HG03439 (cell line): ENCODE results near the gene INPP4A.

Source experiments
- ATAC-seq: cut with Tn5 transposase; IDR thresholded peaks from one replicate; pipeline ENCODE4 v1.9.1; 2021; ENCODE audit warnings: mild to moderate bottlenecking, moderate library complexity; ENCODE audit not compliant: unreplicated experiment

INPP4A gene

DNA sequence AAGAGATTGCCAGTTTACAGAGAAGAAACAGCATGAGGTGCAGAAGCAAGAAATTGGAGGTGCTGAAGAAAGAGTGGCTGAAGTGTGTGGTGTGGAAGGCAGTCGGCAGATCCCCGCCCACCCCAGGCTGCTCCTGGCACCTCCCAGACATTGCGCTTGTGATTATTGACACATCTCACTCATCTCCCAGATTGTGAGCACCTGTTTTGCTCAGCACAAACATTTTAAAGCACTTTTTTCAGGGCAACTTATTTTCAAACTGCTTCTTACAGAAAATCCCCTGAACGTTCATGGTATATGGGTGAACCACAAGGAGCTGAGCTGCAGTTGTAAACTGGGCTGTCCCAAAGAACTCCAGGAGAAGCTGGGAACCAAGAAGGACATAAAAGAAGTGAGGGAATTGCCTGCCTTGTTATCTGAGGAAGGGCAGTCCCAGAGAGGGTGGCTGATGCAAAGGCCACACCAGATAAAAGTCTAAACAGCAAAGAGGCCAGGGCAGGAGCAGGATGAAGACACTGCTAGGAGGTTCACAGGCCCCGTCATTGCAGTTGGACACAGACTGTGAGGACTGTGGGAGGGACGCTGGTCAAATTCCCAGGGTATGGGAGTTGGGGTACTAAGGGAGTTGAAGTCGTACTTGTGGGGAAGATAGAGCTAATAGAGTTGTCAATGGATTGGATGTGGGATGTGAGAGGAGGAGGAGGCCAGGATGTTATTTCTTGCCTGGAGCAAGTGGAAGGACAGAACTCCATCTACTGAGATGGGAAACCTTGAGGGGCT is 65.1 kb downstream of the INPP4A start:
- no peak for ATAC-seq

DNA sequence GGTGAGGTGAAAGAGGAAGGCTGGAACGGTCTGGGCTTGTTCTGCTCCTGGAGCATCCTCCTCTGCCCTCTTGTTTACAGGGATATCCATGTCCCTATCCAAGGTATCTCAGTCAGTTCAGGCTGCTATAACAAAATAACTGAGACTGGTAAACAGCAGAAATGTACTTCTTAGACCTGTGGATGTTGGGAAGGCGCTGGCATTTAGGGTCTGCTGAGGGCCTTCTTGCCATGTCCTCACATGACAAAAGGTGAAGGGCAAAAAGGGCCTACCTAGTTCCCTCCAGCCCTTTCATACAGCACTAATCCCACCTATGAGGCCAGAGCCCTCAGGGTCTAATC is 65.6 kb downstream of the INPP4A start:
- ATAC-seq, result no peak

DNA sequence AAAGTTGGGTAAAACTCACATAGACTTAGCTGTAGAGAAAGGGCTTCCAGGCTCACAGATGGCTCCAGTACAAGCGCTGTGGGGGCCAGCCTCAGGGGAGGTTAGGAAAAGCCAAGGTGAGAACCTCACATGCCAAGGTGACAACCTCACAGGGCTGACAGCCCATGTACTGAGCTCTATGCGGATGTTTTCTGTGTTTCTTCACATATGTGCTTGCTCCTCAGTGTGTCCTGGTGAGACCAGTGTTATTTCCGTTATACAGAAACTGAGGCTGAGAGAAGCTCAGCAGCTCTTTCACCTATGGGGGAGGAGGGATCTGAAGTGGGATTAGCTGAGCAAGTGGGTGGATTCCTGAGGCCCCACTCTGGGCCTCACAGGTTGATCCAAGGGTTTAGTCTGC is 67.3 kb downstream of the INPP4A start:
- no peak for ATAC-seq

DNA sequence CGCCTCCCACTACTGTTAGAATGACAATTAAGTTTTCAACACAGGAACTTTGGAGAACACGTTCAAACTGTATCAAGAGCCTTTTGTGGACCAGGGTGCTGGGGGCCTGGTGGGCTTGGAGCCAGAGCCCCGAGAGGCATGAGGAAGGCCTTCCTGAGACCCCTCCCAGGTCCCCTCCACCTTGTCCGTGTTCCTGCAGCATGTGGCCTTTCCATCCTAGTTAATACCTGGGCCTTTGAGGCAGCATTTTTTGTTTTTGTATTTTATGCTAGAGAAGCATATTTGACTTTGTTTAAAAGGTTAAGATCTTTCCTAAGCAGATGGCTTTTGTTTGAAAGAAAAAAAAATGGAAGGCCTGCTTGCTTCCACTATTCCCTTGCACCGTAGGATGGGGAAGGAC is 68.0 kb downstream of the INPP4A start:
- no peak for ATAC-seq

DNA sequence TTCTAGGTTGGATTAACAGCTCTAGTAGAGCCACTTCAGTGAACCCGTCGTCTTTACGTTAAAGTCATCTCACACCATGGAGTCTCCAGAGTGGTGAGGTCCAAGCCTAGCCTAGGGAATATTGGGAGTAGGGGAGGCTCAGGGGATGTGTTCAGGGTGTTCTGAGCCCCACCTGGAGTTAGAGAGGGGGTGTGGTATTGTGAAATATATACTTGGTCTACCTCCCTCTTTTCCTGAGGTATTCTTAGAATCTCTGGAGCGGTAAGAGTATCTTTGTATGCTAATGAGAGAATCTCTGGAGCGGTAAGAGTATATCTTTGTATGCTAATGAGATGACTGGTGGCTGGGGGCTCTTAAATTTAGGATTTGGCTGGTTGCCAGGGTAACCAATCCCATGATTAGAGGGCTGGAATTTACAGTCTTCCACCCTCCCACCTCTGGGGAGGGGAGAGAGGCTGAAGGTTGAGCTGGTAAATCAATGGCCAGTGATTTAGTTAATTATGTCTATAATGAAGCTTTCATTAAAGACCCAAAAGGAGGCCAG is 69.5 kb downstream of the INPP4A start:
- no peak for ATAC-seq

DNA sequence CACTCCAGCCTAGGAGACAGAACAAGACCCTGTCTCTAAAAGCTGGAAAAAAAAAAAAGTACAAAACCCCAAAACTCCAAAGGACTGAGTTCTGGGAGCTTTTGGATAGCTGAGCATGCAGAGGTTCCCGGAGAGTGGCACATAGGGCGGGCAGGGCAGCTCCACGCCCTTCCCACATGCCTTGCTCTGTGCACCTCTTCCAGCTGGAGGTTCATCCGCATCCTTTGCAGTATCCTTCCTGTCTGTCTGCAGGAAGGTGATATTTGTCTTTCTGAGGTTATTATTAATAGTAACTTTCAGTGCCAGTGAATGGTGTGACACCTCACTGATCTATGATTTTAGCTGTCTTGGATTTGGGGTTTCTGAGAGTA is 70.2 kb downstream of the INPP4A start:
- no peak for ATAC-seq

DNA sequence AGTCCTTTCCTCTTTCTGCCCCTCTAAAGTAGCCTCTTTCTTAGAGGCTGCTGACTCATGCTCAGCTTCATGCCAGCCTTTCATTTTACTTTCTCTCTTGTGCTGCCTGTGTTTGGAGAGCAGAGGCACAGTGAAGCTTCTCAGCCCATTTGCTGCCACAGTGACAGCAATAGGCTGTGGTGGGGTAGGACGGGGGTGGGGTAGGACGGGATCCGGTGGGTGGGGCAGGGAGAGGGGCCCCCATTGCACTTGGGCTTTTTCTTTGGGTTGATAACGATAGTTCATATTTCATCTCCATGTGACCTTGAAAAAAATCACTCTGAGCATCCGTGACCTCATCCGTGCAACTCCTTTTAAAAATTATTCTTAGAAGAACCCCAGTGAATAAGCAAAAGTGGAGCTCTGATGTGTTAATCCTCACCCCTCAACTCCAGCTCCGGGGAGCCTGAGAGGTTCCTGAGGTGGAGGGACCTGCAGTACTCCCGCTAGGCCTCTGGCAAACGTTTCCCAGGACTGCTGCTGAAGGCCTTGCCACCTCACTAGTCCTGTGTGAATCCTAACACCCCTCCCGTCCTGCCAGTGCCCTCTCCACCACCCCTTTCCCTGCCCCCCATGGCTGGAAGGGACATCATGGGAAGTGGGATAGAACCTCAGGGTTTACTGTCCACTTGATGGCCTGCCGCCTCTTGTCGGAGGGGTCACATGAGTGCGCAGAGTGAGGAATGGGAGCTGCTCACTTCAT is 70.8 kb downstream of the INPP4A start:
- no peak for ATAC-seq

DNA sequence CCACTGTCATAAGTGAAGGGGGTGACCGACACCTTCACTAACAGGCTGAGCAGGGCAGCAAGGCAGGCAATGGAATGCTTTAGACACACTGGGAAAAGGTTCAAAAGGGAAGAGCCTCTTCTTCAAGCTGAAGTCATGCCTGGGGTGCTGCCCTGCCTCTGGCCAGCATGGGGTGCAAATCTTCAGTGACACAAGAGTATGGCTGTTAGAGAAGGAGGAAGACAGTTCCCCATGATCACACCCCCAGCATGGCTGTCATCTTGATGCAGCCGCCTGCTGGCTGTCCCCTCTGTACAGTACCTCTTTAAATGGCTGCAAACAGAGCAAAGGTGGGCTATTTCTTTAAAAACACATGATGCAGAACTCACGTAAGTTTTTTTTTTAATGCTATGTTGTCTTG is 71.9 kb downstream of the INPP4A start:
- no peak for ATAC-seq

DNA sequence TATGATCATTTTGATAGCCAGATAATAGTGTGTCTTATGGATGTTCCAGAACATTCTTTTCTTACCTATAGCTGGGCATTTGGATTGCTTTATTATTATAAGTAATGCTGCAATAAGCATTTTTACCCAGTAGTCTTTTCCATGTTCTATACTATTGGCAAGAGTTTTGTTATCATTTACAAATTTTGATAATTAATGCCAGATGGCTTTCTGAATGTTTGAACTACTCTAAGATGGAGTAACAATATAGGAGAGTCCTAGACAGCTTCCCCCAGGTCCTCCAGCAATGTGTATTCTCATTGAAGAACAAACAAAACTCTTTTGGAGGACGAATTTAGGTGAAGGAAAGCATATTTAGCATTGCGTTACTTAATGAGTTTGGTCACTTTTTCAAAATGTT is 73.0 kb downstream of the INPP4A start:
- no peak for ATAC-seq

DNA sequence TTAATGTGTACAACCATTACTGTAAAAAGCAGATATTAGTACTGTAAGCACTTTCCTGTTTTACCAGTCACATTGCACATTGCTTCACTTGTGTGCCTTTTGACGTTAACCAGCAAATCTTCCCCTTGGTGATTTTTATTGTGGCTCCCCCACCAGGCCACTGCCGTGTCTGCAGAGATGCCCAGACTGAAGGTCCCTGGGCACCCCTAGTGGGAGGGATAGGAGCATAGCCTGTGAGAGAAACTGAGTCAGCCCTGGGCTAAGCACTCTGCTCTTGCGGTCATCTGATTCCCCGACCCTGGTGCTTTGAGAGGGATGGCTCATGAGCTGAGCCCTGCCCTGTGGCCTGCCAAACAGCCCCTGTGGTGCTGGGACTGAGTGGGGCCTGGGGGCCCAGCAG is 73.4 kb downstream of the INPP4A start:
- no peak for ATAC-seq

DNA sequence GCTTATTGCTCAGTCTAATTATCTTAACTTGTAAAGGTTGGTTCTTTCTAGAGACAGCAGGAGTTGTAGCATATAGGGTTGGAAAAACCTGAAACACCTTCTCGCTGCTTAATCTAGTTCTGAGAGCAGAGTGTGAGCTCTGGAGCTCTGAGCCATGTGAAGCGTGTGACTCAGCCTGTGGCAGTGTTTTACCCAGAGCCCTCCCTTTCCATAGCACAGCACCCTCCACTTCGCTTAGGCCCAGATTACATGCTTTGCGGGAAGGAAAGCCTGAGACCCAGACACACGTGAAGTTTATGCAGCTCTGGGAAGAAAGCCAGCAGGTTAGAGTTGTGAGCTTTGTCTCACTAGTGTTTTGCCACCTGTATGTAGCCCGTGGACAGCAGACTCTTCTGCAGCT is 74.5 kb downstream of the INPP4A start:
- ATAC-seq, result no peak

DNA sequence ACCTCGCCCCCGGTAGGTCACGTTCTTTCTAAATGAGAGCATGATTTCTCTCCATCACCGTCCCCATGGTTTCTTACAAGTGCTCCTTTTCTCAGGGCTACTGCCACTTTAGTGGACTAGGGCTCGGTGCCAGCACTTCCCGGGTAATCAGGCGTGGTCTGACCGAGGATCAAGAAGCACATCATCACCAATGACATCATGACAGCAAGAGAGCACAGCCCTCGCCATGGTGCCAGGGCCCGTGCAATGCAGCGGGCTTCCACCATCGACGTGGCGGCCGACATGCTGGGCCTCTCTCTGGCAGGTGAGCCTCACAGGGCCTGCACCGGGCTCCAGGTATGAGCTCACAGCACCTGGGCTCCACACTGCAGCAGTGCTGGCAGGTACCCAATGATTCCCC is 75.2 kb downstream of the INPP4A start:
- ATAC-seq, result no peak

DNA sequence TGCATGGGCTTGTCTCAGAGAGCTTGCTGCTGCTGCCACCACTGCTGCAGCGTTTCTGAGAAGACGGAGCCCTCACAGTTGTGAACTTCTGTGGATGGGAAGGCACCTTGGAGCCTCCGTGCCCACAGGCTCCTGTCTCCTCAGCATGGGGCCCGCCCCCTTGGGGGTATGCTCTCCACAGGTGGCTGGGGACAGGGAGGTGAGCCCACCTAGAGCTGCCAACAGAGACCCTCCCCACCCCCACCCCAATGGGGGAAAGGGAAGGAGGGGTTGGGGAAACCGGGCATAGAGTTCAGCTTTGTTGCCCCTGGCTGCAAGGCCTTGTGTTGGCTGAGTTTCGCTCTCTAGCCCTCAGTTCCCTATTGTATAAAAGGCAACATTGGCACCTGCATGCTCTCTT is 76.1 kb downstream of the INPP4A start:
- no peak for ATAC-seq

DNA sequence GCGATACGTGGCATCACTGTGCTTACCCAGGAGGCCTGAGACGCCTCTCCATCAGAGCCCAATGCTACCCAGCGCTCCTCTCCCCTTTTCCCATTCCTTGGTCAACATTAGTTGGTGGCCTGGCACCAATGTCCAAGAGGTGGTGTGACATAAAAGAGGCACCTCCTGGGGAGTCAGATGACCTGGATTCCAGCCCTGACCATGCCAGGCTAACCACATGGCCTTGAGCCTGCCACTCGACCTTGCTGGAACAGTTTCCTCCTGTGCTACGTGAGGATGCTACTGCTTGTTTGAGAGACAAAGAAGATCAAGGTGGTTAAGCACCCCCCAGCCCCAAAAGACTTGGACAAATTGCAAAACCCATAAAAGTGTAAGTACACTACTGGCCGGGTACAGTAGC is 76.6 kb downstream of the INPP4A start:
- ATAC-seq, result no peak

DNA sequence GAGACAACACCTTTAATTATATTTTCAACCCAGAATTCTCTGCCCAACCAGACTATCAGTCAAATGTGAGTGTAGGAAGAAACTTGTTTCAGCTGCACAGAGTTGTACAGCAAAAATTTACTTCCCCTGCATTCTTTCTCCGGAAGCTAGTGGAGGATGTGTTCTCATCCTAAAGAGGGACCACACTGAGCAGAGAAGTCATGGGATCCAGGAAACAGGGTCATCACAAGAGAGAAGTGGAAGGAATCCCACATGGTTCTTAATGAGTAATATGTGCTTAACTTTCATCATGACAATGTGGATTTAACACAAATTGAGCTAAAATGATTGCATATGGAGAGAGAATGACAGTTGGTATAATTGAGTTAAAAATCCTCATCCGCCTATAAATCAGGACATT is 78.2 kb downstream of the INPP4A start:
- no peak for ATAC-seq

DNA sequence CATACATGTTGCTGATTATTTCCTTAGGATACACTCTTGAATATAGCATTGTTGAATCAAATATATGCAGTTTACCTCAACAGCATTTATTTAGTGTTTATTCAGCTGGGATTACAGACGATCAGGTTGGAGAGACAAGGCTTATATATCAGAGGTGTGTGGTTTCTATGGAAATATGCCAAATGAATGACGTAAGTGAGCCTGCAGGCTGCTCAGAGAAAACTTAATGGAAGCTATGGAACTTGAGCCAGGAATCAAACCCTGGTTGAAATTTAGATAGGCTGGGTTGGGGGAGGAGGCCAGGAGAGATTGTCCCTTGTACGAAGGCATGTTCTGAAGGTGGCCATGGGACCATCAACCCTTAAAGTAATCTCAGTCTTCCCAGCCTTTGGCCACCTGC is 79.5 kb downstream of the INPP4A start:
- no peak for ATAC-seq

DNA sequence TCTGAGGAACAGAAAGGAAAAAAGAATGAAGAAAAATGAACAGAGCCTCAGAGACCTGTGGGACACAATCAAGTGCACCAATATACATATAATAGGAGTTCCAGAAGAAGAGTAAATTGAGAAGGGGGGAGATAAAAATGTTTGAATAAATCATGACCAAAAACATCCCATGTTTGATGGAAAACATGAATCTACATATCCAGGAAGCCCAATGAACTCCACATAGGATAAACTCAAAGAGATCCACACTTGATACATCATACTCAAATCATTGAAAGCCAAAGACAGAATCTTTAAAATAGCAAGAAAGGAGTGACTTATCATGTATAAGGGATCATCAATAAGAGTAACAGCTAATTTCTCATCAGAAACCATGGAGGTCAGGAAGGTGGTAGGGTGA is 83.7 kb downstream of the INPP4A start:
- ATAC-seq, result no peak

DNA sequence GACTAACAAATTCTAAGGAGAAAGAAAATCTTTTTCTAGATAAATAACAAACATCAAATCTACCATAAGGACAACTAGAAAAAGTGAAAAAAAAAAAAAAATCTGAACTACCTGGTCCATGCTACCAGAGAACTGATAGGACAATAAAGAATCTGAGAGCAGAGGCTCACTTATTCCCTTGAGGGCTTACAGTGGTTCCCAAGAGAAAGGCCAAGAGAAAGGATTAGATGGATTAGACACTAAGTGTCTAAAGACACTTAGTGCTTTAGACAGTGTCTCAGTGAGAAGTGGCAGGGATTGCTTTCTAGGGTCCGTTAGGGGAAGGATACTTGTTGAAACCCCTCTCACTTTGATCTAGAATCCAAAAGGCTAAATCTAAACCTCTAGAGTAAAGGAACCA is 85.5 kb downstream of the INPP4A start:
- ATAC-seq, result no peak

DNA sequence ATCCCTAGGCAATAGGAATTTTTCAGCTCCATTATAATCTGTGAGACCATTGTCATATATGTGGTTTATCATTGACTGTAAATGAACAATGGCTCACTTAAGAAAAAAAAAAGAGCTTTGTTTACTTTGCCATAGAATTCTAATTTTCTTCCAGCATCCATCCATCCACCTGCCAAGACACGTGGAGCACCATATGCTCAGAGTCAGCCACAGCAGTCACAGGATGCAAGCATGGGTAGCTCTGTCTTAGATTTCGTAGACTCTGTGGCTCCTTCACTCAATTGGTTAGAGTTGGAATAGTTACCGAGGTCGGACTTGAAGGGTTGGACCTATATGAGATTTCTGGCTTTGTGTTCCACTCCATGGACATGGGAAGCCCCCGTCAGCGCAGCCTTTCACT is 88.1 kb downstream of the INPP4A start:
- no peak for ATAC-seq

DNA sequence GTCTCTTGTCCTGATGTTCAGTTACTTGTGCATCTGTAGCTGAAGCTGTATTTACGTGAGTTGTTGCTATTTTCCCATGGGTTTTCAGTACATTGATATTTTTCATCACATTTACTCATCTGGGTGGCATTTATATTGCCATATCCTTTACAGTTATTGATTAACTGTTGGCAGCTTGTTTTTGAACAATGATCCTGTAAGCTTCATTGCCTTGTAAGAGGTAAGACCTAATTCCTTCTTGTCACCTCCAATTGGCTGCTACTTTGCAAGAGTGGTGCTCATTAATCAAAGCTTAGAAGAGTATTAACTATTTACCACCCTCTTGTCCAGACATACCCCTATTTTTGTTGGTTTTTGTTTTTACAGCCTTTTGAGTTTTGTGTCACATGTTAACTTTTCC is 88.9 kb downstream of the INPP4A start:
- ATAC-seq, result no peak

DNA sequence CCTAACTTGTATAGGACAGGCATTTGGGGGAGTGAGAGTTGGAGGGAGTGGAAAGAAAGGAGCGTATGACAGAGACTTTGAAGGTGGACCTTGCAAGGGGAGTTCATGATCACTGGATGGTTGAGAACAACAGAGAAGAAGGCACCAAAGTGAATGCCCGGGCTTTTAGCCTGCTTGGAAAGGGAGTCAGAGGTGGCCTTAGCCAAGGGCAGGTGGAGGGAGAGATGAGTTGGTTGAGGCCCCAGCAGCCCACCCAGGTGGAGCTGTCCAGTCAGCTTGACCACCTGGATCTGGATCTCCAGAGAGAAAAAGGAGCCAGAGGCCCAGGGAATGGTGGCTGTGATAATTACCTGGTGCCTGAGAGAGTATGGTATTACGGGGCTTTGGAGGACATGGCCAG is 90.1 kb downstream of the INPP4A start:
- ATAC-seq, result no peak

DNA sequence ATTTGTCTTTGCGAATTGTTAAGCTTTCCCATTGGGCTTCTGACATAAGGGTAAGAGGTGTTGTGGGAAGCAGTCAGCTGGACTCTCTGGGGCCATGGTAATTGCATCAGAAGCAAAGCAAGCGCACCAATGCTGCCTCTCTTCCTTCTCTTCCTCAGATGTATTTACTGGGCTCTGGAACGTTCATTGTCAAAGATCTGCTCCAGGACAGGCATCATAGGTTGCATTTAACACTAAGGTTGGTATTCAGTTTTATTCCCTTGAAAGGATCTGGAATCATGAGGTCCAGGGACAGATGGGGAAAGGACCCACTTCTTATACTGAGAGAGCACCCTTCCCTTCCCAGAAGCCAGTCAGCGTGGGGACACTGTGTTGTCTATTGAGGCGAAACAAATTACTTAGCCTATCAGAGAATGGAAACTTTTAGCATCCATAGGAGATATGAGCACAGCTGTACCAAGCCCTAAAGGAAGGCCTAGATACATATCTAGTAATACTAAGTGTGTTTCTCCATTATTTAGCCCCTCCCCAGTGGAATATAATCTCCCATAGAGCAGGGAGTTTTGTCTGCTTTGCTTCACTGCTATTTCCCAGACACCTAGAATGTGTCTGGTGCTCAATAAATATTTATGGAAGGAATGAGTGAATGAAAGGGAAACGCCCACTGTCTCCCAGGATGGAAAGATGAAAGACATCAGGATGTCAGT is 91.5 kb downstream of the INPP4A start:
- no peak for ATAC-seq
